ENCODE results near the gene PCSK6.

DNA sequence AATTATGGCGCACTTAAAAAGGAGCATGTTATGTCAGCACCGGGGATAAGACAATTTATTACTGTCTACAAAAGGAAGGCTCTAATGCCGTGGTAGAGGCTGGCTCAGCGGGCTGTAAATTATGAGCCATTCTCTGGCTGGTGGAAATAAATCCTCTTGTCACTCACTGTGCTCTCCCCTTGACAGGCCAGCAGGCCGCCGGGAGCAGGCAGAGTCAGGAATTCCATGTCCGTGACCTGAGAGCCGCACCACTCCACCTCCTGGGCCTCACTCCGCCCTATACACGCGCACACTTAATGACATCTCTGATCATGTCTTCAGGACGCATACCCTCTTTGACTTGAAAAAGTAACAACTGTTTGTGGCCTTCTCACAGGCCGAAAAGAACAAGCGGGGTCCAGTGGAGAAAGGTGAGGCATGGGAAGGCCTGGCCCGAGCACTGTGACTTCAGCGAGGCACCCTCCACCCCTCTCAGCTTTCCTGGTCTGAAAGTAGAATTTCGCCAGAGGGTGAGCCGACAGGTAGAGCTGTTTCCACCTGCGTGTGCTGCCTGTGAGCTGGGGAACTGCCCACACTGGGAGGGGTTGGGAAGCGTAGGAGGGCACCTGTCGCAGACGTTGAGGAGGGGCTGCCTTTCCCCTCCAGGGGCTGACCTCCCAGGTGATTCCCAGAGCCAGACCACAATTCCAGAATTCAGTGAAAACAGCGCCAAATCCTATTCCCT is 13.2 kb upstream of the PCSK6 start:
- TF ChIP-seq, protein P1, sequence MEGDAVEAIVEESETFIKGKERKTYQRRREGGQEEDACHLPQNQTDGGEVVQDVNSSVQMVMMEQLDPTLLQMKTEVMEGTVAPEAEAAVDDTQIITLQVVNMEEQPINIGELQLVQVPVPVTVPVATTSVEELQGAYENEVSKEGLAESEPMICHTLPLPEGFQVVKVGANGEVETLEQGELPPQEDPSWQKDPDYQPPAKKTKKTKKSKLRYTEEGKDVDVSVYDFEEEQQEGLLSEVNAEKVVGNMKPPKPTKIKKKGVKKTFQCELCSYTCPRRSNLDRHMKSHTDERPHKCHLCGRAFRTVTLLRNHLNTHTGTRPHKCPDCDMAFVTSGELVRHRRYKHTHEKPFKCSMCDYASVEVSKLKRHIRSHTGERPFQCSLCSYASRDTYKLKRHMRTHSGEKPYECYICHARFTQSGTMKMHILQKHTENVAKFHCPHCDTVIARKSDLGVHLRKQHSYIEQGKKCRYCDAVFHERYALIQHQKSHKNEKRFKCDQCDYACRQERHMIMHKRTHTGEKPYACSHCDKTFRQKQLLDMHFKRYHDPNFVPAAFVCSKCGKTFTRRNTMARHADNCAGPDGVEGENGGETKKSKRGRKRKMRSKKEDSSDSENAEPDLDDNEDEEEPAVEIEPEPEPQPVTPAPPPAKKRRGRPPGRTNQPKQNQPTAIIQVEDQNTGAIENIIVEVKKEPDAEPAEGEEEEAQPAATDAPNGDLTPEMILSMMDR (IDR thresholded peaks at IDR 0.05) = no peak
- TF ChIP-seq POLR2A (IDR thresholded peaks at IDR 0.05) = no peak
